HG03520 (cell line): ENCODE data around the gene RCAN3.
"Not testable (repeated sequence)": the region's sequence is repeated elsewhere in the genome, so short reads cannot be mapped to it uniquely, and the experiment has no call there.

Experiments used
- ATAC-seq: cut with Tn5 transposase; IDR thresholded peaks from one replicate; pipeline ENCODE4 v1.9.1; 2021; ENCODE audit warnings: mild to moderate bottlenecking, moderate library complexity; ENCODE audit not compliant: unreplicated experiment

RCAN3 gene

DNA sequence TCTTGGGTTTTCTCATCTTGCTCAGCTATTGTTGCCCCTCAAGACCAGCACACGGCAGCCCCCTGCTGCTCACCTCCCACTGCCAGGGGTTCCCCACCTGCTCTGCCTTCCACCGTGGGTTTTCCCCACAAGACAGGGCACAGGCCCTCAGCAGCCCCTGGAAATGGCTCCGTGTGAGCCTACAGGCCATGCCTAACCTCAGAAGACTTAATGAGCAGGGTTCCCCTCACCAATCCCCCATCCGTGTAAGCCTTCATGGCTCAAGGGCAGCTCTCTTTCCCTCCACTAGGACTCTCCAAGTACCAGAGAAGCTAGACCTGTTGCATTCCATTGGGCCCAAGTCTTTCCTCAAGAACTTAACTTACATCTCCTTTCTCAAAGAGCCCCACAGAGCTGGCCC, 18.4 kb upstream of the RCAN3 start:
- ATAC-seq: no peak

DNA sequence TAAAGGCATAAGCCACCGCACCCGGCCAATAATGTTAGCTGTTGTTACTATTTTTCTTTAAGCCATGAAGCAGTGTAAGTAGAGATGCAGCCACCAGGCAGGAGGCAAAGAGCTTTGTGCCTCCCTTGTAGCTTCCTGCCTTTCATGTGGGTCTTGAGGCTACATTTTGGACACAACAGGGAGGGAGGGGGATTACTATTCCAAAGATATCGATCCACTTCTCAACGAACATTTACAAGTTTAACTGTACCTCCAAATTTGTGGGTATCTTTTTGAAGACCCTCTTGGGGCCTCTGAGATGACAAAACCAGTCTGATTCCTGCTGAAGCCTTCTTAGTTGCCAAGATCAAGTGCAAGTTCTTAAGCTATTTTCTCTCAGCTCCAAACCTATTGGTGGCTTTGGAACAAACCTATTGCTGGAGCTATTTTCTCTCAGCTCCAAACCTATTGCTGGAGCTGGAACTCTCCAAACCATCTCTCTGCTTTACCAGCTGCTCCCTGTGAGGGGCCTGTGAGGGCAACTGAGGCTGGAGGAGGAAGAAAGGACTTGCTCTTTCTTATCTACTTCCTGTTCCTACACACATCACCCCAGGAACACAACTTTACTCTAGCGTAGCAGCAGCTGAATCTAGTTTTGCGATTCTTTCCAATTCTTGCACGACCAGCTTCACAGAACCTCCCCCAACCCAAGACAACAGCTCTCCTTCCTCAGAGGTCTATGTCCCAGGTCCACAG, 16.1 kb upstream of the RCAN3 start:
- no peak for ATAC-seq

DNA sequence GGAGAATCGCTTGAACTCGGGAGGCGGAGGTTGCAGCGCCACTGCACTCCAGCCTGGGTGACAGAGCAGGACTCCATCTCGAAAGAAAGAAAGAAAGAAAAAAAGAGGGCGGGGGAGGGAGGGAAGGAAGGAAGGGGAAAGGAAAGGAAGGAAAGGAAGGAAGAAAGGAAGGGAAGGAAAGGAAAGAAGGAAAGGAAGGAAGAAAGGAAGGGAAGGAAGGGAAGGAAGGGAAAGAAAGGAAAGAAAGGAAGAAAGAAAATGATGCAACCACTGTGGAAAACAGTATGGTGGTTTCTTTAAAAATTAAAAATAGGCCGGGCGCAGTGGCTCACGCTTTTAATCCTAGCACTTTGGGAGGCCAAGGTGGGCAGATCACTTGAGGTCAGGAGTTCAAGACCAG, 15.2 kb upstream of the RCAN3 start:
- no peak for ATAC-seq

DNA sequence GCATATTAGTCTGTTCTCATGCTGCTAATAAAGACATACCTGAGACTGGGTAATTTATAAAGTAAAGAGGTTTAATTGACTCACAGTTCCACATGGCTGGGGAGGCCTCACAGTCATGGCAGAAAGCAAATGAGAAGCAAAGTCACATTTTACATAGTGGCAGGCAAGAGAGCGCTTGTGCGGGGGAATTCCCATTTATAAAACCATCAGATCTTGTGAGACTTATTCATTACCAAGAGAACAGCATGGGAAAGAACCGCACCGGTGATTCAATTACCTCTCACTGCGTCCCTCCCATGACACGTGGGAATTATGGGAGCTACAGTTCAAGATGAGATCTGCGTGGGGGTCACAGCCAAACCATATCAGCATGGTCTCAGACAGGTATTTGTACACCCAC, 14.5 kb upstream of the RCAN3 start:
- not testable (repeated sequence) for ATAC-seq

DNA sequence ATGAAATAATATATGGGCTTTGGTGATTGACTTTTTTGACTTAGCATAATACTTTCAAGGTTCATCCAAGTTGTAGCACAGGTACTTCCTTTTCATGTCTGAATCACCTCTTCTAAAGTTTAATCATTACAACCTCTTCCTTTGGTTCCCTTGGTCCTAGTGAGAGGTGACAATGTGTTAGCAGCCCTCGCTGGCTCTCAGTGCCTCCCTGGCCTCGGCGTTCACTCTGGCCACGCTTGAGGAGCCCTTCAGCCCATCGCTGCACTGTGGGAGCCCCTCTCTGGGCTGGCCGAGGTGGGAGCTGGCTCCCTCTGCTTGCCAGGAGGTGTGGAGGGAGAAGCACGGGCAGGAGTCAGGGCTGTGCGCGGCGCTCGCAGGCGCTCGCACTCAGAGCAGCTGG, 13.0 kb upstream of the RCAN3 start:
- no peak for ATAC-seq

DNA sequence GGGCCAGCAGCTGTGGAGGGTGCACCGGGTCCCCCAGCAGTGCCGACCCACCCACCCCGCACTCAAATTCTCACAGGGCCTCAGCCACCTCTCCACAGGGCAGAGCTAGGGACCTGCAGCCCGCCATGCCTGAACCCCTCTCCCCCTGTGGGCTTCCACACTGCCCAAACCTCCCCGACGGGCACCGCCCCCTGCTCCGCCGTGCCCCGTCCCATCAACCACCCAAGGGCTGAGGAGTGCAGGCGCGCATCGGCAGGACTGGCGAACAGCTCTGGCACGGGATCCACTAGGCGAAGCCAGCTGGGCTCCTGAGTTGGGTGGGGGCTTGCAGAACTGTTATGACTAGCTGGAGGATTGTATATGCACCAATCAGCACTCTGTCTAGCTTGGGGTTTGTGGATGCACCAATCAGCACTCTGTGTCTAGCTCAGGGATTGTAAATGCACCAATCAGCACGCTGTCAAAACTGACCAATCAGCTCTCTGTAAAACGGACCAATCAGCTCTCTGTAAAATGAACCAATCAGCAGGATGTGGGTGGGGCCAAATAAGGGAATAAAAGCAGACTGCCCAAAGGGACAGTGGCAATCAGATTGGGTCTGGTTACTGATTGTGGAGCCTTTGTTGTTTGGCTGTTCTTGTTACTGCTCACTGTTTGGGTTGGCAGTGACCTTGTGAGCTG, 12.4 kb upstream of the RCAN3 start:
- no peak for ATAC-seq

DNA sequence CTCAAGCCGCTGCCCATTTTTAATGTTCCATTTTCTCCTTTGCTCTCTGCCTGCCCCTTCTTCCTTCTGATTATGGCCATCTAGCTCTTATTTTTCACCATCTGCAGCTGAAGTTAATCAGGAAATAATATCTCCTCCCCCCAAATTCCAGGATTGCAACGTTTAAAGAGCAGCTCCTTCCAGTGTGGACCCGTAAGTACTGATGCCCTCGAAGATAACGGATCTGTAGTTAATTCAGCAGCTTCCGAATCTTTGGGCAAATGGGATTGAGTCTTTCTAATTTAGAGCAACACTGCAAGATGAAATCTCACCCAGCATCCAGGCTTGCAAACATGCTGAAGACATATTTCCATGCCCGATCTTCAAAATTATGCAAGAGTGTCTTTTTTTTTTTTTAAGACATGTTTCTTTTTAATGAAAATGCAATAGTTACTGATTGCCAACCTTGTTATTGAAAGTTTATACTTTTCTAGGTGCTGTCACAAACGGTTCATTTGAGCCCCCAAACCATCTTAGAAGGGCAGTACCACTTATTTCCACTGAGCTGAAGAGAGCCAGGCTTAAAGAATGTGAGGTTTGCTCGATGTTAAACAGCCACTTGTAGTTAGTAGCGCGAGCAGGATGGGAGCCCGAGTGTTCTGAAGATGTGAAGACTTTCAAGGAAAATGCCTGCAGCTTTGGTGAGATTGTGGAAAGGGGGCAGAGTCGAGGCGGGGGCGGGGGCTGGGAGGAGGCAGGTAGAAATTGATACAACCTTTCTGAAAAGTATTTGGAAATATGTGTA, 10.9 kb upstream of the RCAN3 start:
- ATAC-seq: no peak

DNA sequence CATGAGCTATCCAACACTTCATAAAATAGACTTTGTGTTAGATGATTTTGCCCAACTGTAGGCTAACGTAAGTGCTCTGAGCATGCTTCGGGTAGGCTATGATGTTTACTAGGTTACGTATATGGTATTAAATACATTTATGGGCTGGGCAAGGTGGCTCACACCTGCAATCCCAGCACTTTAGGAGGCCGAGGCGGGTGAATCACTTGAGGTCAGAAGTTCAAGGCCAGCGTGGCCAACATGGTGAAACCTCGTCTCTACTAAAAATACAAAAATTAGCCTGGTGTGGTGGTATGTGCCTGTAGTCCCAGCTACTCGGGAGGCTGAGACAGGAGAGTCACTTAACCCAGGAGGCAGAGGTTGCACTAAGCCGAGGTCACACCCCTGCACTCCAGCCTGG, 9.7 kb upstream of the RCAN3 start:
- ATAC-seq: not testable (repeated sequence)

DNA sequence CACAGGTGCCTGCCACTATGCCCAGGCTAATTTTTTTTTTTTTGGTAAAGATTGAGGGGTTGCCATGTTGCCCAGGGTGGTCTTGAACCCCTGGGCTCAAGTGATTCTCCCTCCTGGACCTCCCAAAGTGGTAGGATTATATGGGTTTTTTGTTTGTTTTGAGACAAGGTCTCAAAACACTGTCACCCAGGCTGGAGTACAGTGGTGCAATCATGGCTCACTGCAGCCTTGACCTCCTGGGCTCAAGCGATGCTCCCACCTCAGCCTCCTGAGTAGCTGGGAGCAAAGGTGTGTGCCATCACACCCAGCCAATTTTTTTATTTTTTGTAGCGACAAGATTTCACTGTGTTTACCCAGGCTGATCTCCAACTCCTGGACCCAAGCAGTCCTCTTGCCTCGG, 8.9 kb upstream of the RCAN3 start:
- ATAC-seq: no peak

DNA sequence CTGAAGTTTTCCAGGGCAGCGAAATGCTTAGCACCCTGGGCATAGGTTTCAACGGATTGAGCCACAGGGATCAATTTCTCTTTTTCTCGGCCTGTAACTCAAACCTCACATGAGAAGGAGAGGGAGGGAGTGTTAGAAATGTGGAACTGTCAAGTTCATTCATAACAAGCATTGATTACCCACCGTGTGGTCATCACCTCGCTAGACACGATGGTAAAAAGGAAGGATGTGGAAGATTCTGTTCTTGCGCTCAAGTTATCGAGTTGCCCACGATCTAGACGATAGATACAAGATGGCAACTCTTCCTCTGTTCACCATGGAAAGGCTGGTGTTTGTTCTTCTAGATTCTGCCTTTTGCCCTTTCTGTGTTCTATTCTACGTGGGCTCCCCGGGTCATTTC, 4.0 kb upstream of the RCAN3 start:
- ATAC-seq: no peak

DNA sequence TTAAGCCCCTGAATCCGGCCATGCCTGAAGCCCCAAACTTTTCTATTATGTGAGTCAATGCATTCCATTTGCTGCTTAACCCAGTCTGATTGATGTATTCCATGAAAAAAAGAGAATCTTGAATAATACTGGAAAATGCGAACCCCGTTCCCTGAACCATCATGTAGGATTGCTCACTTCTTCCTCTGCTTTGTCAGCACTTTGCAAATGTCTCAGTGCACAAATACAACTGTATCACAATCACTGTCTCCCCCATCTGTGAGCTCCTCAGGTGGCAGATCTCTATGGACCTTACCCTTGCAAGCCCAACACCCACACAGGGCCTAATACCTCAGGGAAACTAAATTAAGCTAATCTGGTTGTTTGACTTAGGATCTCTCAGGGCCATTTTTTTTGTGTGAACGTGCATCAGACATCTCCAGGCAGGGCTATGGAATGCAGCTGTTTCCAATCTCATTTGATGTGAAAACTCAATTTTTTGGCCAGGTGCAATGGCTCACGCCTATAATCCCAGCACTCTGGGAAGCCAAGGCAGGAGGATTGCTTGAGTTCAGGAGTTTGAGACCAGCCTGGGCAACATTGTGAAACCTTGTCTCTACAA, 2.1 kb upstream of the RCAN3 start:
- ATAC-seq: no peak

DNA sequence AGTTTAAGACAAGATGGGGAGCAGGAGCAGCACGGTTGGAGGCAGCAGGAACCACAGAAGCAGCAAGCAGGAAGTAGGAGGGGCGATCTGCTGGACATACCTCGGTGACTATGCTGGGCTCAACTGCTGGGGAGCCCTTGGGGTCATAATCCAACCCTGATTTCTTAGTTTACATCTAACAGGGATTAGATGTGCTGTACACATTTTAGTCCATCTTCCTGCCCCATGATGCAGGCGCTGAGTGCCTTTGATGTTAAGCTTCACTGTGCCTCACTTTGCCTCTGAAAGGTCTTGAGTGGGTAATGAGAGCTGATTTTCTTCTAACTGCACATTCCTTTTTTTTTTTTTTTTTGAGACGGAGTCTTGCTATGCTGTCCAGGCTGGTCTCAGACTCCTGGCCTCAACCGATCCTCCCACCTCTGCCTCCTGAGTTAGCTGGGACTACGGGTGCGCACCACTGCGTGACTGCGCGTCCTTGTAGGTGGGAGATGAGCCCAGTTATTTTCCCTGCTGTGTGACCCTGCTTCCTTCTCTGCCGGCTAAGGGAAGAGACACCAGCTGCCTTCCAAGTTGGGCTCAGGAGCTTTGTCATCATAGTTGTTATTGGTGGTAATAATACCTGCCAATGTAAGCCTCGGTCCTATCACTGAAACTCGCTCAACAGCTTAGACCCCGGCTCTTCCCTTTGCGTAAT, 1.1 kb upstream of the RCAN3 start:
- ATAC-seq: no peak

DNA sequence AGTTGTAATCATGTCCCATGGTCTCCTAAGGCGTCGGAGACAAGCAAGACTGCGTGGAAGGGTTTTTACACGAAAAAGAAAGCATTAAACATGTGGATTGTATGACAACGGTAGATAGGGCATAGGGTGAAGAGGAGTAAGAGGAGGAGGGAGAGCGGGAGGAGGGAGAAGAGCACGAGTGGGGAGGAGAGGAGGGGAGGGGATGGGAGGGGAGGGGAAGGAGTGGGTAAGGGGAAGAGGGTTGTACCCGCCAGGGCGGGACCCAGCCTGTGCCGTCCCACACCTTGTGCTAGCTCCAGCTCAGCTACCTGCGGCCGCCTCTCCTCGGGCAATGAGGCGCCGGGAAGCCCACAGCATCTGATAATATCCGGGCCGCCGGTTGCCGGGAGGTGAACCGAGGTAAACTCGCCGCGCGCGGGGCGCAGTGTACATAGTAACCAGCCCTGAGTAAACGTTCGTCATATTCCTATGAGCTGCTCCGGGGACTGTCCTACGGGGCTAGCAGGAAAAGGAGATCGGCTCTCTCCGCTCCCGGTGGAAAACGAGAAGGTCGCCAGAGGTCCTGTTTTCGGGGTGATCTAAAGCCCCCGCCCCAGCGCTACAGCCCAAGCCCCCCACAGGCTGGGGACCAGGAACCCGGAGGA, 449 bp upstream of the RCAN3 start:
- ATAC-seq: peak; percentile 24

DNA sequence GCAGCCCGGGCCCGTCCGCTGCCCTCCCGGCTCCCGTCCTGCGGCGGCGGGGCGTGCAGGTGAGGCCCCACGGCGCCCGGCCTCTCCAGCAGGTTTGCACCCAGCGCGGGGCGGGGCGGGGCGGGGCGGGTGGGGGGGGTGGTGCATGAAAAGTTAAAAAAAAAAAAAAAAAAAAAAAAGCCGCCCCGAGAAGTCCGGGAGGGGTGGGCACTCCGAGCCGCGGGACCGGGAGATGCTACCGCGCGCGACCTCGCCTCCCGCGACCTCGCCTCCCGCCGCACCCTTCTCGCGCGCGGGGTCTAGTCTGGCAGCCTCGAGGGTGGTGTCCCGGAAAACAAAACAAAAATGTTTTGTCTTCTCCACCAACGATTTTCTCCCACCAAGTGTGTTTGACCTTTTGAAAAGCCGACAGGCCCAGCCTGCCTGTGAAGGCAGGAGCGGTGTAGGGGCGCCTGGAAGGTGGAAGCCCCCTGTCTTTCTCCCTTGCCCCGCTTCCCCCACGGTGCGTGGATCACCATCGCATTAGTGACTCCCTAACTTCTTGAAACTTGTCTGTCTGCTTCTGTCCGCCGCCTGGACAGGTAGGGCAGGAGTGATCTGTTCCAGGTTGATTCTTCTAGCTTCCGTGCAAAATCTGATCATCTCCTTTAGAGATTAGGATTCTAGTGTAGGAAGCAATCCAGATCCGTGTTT, 569 bp downstream of the RCAN3 start:
- ATAC-seq: peak; percentile 30

DNA sequence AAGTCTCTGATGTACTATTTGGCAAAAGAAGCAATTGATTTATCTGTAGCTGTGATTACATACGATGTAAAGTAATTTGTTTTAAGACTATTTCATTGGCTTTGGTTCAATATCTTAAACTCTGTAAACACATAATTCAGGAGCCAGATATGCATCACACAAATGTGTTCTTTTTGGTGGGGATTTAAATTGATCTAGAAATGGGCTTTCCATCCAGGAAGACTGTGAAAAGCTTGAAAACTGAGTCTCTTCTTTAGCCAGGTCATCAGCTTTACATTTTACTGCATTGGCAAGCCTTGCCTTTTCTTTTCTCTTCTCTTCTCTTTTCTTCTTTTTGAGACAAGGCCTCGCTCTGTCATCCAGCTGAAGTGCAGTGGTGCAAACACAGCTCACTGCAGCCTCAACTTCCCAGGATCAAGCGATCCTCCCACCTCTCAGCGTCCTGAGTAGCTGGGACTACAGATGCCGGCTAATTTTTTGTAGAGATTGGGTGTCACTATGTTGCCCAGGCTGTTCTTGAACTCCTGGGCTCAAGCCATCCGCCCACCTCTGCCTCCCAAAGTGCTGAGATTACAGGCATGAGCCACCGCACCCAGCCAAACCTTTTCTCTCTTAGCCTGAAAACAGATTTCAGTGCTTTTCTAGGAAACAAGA, 1.4 kb downstream of the RCAN3 start:
- ATAC-seq: no peak

DNA sequence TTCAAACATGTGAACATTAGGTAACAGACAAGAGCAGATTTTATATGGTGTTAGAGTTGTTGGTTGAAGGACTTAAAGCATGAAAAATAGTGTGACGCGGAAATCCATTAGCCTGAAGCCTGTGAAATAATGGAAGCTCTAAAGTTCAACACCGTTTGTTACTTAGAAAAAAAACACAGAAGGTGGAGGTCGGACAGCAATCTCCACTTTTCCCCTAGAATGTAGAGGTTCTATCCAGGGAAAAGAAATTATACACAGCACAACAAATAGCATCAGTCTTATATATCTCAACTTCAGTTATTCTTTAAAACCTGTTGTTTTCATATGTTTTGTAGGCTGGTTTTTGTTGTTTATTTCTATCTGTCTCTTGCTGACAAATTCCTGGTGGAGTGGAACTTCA, 1.9 kb downstream of the RCAN3 start:
- no peak for ATAC-seq

DNA sequence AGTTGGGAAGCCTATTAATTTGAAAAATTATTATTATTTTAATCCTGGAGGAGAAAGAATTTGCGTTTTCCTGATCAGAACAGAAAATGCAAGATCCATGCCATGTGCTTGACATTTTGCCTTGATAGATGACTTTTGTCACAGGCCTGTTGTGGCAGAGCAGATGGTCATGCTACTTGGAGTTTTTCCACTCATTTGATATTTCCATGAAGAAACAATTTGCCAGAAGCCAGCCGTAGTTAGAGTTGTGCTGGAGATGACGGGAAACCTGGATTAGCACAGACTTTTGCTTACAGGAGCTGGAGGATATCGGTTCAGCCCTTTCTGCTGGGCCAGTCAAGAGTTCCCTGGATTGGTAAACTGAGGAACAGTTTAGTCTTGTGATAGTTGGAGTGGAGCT, 3.2 kb downstream of the RCAN3 start:
- no peak for ATAC-seq

DNA sequence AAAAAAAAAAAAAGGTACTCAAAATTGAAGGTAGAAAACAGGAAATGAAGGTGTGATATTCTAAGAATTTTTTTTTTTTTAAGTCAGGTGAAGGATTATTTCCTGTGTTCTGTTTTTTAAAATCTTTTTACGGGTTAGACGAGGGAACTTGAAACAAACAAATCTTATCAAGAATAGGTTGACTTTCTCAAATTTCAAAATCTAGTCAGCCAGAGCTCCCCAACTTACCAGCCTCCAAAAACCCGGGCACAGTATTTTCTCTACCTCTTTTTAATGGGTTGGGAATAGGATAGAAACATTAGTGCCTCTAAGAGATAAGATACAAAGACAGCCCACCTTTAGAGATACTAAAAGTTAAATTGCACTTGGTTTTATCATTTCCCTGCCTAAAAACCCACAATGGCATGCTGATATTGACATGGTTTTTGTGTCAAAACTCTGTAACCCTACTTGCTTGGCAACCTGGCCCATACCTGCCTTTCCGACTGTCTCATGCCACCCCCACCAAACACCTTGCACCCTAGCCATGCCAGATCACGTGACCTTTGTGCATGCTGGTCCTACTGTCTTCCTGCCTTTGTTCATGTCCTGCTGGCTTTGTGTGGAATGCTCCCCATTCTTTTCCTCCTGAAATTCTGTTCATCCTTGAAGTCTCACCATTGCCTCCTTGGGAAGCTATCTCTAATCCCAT, 4.2 kb downstream of the RCAN3 start:
- no peak for ATAC-seq

DNA sequence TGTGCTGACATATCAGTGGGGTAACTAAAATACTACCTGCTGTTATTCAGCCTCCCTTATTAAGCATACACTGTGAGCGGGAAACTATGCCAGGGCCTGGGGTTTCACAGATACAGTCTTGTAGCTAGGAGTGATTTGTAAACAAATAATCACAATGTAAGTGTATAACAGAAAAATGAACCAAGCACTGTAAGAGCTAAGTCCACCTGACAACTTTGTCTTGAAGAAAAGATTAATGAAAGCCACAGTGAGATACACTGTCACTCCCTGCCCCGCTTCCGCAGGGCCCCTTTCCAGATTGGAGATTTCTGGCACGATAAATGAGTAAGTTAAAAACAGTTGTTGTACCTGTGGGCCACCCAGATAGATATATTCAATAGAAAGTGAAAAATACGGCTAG, 4.8 kb downstream of the RCAN3 start:
- ATAC-seq: no peak
